Gastrocnemius medialis (tissue), 4 donors: ENCODE data around the gene EXTL2. TPM values are rescaled to one million over a fixed set of nuclear protein-coding genes. Genes with fewer than 3 reads are reported as not detected.
A peak's percentile ranks its signal among the peaks of the same experiment; 100 is the strongest.

ENCODE experiments used
- ATAC-seq, 2 donors: fragments of 150-250 bp; one replicate each; pipeline ENCODE4 v1.9.1; 2016
- DNase-seq, 2 donors: peaks; one replicate each; pipeline ENCODE4 v3.0.0-alpha.2; 2019
- H3K27ac ChIP-seq, 4 donors: fragments of 200-600 bp; sonication (generic); 1 replicate in 1 of 4; 2 replicates in 3 of 4; pipeline ENCODE4 v1.5.1; 2016 to 2018; ENCODE audit warnings: mild to moderate bottlenecking in 2 of 4, moderate library complexity in 1 of 4
- H3K27me3 ChIP-seq, 3 donors: fragments of 200-600 bp; sonication (generic) in 2 of 3; 1 replicate in 1 of 3; 2 replicates in 2 of 3; pipeline versions ENCODE4 v1.5.1 to v1.6.0; 2016 to 2019; ENCODE audit warnings: mild to moderate bottlenecking in 1 of 3, moderate library complexity in 1 of 3
- H3K36me3 ChIP-seq, 2 donors: fragments of 200-600 bp; sonication (generic) in 1 of 2; one replicate each; pipeline ENCODE4 v1.5.1; 2017 to 2018
- H3K4me1 ChIP-seq, 2 donors: fragments of 200-600 bp; sonication (generic) in 1 of 2; one replicate each; pipeline ENCODE4 v1.5.1; 2016 to 2017; ENCODE audit warnings: mild to moderate bottlenecking in 2 of 2
- H3K4me3 ChIP-seq, 4 donors: fragments of 200-600 bp; sonication (generic) in 3 of 4; 1 replicate in 1 of 4; 2 replicates in 3 of 4; pipeline ENCODE4 v1.5.1; 2016 to 2019; ENCODE audit warnings: mild to moderate bottlenecking in 2 of 4
- H3K9me3 ChIP-seq, 3 donors: fragments of 200-600 bp; sonication (generic) in 2 of 3; 1 replicate in 1 of 3; 2 replicates in 2 of 3; pipeline ENCODE4 v1.5.1; 2016 to 2019
- POLR2A ChIP-seq, 2 donors: fragments of 450-650 bp; IDR thresholded peaks; one replicate each; pipeline ENCODE4 v1.6.1; 2017; ENCODE audit warnings: antibody characterized with exemption in 2 of 2, mild to moderate bottlenecking in 2 of 2, moderate library complexity in 2 of 2
- in situ Hi-C, 4 donors: fragments of 200-750 bp; cut with MboI; loops; one replicate each; pipeline versions ENCODE4 v1.15.0 to v1.8.0; 2017; ENCODE audit warnings: low sequenced_read_pairs in 4 of 4
- intact Hi-C: fragments of 100-400 bp; cut with DNase I; formaldehyde crosslinking; loops from one replicate; pipeline ENCODE4 v1.15.1; 2023; ENCODE audit warnings: low total_unique reads
- total RNA-seq, 4 donors: library from RNA; depleted of rRNA; stranded (reverse); fragments of >200 nt; gene quantifications; one replicate each; pipeline versions ENCODE4 v1.1.0 to v1.2.3, GENCODE V29; 2016
- TF ChIP-seq, protein P1 (sequence below), 5 experiments: fragments of 450-650 bp in 3 of 5; fragments of 200-600 bp in 2 of 5; sonication (generic) in 2 of 5; IDR thresholded peaks in 4 of 5; conservative IDR thresholded peaks in 1 of 5; 1 replicate in 4 of 5; 2 replicates in 1 of 5; pipeline ENCODE4 v1.5.1; 2016 to 2019; ENCODE audit warnings: antibody characterized with exemption in 5 of 5, mild to moderate bottlenecking in 3 of 5, moderate library complexity in 3 of 5

EXTL2 gene
- total RNA-seq, 4 donors from 2014 or later: 1.7 to 4.9 (median 3.4) TPM

DNA sequence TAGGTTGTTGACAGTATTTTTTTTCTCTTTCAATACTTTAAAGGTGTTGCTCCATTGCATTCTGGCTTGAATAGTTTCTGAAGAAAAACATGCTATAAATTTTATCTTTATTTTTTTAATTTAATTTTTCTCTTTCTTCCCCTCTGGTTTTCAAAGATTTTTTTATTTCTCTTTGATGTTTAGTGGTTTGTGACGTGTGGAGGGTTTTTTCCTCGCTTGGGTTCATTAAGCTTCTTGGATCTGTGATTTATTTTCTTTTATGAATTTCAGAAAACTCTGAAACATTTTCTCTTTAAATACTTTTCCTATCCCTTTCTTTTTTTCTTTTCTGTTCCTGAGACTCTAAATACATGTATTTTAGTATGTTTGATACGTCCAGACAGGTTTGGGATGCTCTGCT lies 10.5 kb upstream of the EXTL2 start:
- no peak for DNase-seq
- H3K36me3 ChIP-seq: peaks cover 0 to 46% of the 10 kb centered on the region in 2 donors
- intact Hi-C loops: no loop called here
- in situ Hi-C loops: no loop called here
- no peaks in the 10 kb centered on the region for H3K27me3 ChIP-seq
- no peak for ATAC-seq
- no peak overlapping the region for H3K27ac ChIP-seq
- no peaks in the 10 kb centered on the region for H3K9me3 ChIP-seq
- no peak overlapping the region for H3K4me3 ChIP-seq
- no peak for TF ChIP-seq POLR2A (IDR thresholded peaks at IDR 0.05)
- TF ChIP-seq, protein P1, sequence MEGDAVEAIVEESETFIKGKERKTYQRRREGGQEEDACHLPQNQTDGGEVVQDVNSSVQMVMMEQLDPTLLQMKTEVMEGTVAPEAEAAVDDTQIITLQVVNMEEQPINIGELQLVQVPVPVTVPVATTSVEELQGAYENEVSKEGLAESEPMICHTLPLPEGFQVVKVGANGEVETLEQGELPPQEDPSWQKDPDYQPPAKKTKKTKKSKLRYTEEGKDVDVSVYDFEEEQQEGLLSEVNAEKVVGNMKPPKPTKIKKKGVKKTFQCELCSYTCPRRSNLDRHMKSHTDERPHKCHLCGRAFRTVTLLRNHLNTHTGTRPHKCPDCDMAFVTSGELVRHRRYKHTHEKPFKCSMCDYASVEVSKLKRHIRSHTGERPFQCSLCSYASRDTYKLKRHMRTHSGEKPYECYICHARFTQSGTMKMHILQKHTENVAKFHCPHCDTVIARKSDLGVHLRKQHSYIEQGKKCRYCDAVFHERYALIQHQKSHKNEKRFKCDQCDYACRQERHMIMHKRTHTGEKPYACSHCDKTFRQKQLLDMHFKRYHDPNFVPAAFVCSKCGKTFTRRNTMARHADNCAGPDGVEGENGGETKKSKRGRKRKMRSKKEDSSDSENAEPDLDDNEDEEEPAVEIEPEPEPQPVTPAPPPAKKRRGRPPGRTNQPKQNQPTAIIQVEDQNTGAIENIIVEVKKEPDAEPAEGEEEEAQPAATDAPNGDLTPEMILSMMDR (IDR thresholded peaks at IDR 0.05 in 4 of 5, conservative IDR thresholded peaks at IDR 0.05 in 1 of 5): no peak
- no peaks in the 10 kb centered on the region for H3K4me1 ChIP-seq

DNA sequence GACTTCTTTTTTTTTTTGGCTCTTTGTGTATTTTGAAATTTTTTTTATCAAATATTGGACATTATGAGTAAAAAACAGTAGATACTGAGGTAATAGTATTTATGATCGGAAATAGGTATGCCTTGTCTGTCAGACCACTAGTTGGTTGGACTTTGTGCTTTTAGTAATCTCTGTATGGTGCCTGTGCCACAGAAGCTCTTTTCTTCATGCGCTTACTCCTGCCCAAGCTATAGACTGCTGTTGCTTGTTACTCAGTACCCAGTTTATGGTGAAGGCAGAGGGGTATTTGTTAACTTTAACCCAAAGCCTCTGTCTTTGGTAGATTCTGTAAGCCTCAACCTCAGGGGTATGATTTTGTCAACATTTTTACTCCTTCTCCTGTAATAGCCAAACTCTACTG lies 9.9 kb upstream of the EXTL2 start:
- DNase-seq (no peak), ATAC-seq (no peak)
- H3K27ac ChIP-seq: no peak overlapping the region
- no peaks in the 10 kb centered on the region for H3K4me1 ChIP-seq
- peaks cover 0 to 46% of the 10 kb centered on the region in 2 donors for H3K36me3 ChIP-seq
- in situ Hi-C loops: no loop called here
- intact Hi-C loops: no loop called here
- no peaks in the 10 kb centered on the region for H3K27me3 ChIP-seq
- TF ChIP-seq POLR2A (IDR thresholded peaks at IDR 0.05): no peak
- TF ChIP-seq, protein P1 (IDR thresholded peaks at IDR 0.05 in 4 of 5, conservative IDR thresholded peaks at IDR 0.05 in 1 of 5): no peak
- no peak overlapping the region for H3K4me3 ChIP-seq
- H3K9me3 ChIP-seq: no peaks in the 10 kb centered on the region

DNA sequence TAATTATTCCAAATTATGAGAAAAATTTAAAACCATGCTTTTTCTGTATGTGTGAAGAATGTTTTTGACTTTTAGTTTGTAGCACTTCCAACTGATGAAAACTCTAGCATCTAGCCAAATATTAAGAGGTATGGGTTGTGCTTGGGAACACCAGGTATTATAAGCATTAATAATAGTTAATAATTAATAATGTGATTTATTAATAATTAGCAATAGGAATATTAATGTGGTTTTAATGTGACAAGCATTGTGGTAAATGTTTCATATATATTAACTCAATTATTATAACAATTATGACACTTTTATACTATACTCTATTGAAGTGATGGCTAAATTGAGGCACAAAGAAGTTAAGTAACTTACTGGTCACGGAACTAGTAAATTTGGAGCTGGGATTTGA lies 9.1 kb upstream of the EXTL2 start:
- Histone ChIP-seq H3K27ac (no peak overlapping the region), H3K4me1 (no peaks in the 10 kb centered on the region), H3K36me3 (peaks cover 0 to 47% of the 10 kb centered on the region in 2 donors), H3K9me3 (no peaks in the 10 kb centered on the region), H3K27me3 (no peaks in the 10 kb centered on the region), H3K4me3 (no peak overlapping the region)
- in situ Hi-C loops: no loop called here
- ATAC-seq (no peak), DNase-seq (no peak)
- TF ChIP-seq, protein P1 (IDR thresholded peaks at IDR 0.05 in 4 of 5, conservative IDR thresholded peaks at IDR 0.05 in 1 of 5): no peak
- TF ChIP-seq POLR2A (IDR thresholded peaks at IDR 0.05): no peak
- intact Hi-C loops: no loop called here

DNA sequence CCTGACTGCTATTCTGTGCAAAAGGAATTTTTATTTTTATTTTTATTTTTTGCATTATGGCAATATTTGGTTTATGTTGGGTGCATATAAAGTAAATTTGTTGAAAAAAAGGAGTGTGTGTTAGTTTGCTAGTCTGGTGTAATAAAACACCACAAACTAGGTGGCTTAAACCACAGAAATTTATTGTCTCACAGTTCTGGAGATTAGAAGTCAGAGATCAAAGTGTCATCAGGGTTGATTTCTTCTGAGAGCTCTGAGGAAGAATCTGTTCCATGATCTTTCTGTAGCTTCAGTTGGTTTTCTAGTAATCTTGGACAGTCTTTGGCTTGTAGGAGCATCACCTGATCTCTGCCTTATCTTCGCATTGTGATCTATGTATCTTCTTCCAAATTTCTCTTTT lies 7.7 kb upstream of the EXTL2 start:
- no peak for DNase-seq
- no peak for ATAC-seq
- in situ Hi-C loops (no loop called here), intact Hi-C loops (no loop called here)
- no peak for TF ChIP-seq POLR2A (IDR thresholded peaks at IDR 0.05)
- TF ChIP-seq, protein P1 (IDR thresholded peaks at IDR 0.05 in 4 of 5, conservative IDR thresholded peaks at IDR 0.05 in 1 of 5): no peak
- H3K27ac ChIP-seq: no peak overlapping the region
- H3K27me3 ChIP-seq: no peaks in the 10 kb centered on the region
- H3K9me3 ChIP-seq: no peaks in the 10 kb centered on the region
- H3K36me3 ChIP-seq: peaks cover 0 to 48% of the 10 kb centered on the region in 2 donors
- H3K4me3 ChIP-seq: no peak overlapping the region
- peaks cover 6 to 9% of the 10 kb centered on the region in 2 donors for H3K4me1 ChIP-seq

DNA sequence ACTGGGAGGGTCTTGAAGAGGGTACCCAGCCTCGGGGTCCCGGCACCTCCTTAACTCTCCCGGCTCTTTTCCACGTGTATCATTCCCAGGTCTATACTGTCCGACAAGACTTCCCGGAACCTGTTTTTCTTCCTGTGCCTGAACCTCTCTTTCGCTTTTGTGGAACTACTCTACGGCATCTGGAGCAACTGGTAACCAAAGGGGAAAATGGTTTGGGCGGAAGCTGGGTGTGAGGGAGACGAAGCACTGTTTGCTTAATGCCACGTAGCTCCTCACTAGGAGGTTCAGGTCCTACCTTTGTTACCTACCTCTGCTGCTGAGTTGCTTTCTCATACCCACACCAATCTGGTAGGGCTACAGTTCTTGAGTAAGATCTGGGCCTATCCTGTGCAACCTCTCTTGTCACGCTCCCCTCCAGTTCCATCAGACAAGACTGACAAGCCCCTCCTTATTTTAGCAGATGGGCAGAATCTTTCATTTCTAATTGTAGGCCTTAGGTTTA lies 1.9 kb upstream of the EXTL2 start:
- Histone ChIP-seq H3K27me3 (no peaks in the 10 kb centered on the region), H3K4me1 (peaks cover 21 to 29% of the 10 kb centered on the region in 2 donors), H3K36me3 (peaks cover 0 to 36% of the 10 kb centered on the region in 2 donors), H3K27ac (peak overlapping the region; percentile 94 to 99 (median 94)), H3K4me3 (peak overlapping the region; percentile 66 to 99 (median 86)), H3K9me3 (no peaks in the 10 kb centered on the region)
- DNase-seq: no peak
- in situ Hi-C loops (loop anchor here in 3 of 4 donors (10.0 to 25.0 kb wide), 3 partner anchors 434 to 762 kb away; partner anchors contain the start of genes CDC14A (in 1 of the 3), SASS6 (in 1 of the 3) and TRMT13 (in 1 of the 3)), intact Hi-C loops (loop anchor here (5.0 kb wide), 2 partner anchors 544 to 859 kb away; partner anchors contain the start of gene CDC14A)
- ATAC-seq: peak; percentile 14 to 31
- TF ChIP-seq, protein P1 (IDR thresholded peaks at IDR 0.05 in 4 of 5, conservative IDR thresholded peaks at IDR 0.05 in 1 of 5): no peak
- no peak for TF ChIP-seq POLR2A (IDR thresholded peaks at IDR 0.05)
